PFSK-1 (cell line): ENCODE data around the gene CMYA5.

Source experiments
- FOXP2 ChIP-seq: optimal IDR thresholded peaks from 2 replicates; pipeline ENCODE3; 2011; ENCODE audit warnings: borderline replicate concordance, control low read depth, inconsistent platforms; ENCODE audit not compliant: insufficient read depth; ENCODE audit errors: extremely low read length, extremely low read depth
- POLR2AphosphoS5 ChIP-seq: IDR thresholded peaks from 2 replicates; pipeline ENCODE4 v1.6.1; 2012; ENCODE audit warnings: low read depth, mild to moderate bottlenecking, control low read depth, low read length, moderate library complexity
- REST ChIP-seq, 2 experiments: IDR thresholded peaks; 2 replicates each; pipeline versions ENCODE4 v1.6.1 to v1.8.0; 2011 to 2012; ENCODE audit warnings: low read depth in 2 of 2, low read length in 2 of 2, control low read depth in 1 of 2, inconsistent platforms in 1 of 2, mild to moderate bottlenecking in 1 of 2, moderate library complexity in 1 of 2; ENCODE audit not compliant: insufficient read depth in 1 of 2
- SIN3A ChIP-seq: IDR thresholded peaks from 2 replicates; pipeline ENCODE4 v1.6.1; 2012; ENCODE audit warnings: mild to moderate bottlenecking, low read length, moderate library complexity, borderline replicate concordance; ENCODE audit not compliant: insufficient read depth
- TAF1 ChIP-seq: IDR thresholded peaks from 2 replicates; pipeline ENCODE4 v1.6.1; 2012; ENCODE audit warnings: low read length, control low read depth, borderline replicate concordance; ENCODE audit not compliant: insufficient read depth

Gene CMYA5

GRCh38 chr5:79728396-79728795 is 38.8 kb downstream of the CMYA5 start:
- no peak for TF ChIP-seq POLR2AphosphoS5
- TF ChIP-seq SIN3A = no peak
- TF ChIP-seq TAF1 = no peak
- TF ChIP-seq FOXP2 = no peak
- TF ChIP-seq REST (IDR thresholded peaks at IDR 0.05; ENCODE audit: insufficient read depth in 1 of 2, low read depth in 2 of 2, low read length in 2 of 2) = no peak

DNA sequence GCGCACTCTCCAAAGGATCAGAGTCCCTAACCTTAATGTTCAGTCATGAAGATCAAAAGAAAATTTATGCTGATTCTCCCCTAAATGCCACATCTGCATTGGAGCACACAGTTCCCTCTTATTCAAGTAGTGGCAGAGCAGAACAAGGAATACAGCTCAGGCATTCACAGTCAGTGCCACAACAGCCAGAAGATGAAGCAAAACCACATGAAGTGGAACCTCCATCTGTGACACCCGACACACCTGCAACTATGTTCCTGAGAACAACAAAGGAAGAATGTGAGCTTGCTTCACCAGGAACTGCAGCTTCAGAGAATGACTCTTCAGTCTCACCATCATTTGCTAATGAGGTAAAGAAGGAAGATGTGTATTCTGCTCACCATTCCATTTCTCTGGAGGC is 40.0 kb downstream of the CMYA5 start:
- TF ChIP-seq SIN3A (no peak), FOXP2 (no peak), REST (IDR thresholded peaks at IDR 0.05; ENCODE audit: insufficient read depth in 1 of 2, low read depth in 2 of 2, low read length in 2 of 2) (no peak), TAF1 (no peak), POLR2AphosphoS5 (no peak)

GRCh38 chr5:79730564-79730963 is 40.9 kb downstream of the CMYA5 start:
- TF ChIP-seq REST (IDR thresholded peaks at IDR 0.05; ENCODE audit: insufficient read depth in 1 of 2, low read depth in 2 of 2, low read length in 2 of 2) = no peak
- TF ChIP-seq FOXP2 = no peak
- no peak for TF ChIP-seq POLR2AphosphoS5
- no peak for TF ChIP-seq SIN3A
- no peak for TF ChIP-seq TAF1

DNA sequence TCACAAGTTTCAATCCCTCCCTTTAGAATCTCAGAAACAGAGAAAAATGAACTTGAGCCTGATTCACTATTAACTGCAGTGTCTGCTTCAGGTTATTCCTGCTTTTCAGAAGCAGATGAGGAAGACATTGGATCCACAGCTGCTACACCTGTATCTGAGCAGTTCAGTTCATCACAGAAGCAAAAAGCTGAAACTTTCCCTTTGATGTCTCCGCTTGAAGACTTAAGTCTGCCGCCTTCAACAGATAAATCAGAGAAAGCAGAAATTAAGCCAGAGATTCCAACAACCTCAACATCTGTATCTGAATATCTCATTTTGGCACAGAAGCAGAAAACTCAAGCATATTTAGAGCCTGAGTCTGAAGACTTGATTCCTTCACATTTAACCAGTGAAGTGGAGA is 42.1 kb downstream of the CMYA5 start:
- no peak for TF ChIP-seq POLR2AphosphoS5
- TF ChIP-seq FOXP2 = no peak
- no peak for TF ChIP-seq REST (IDR thresholded peaks at IDR 0.05; ENCODE audit: insufficient read depth in 1 of 2, low read depth in 2 of 2, low read length in 2 of 2)
- no peak for TF ChIP-seq SIN3A
- no peak for TF ChIP-seq TAF1
